ENCODE results near the gene SH3TC2. TPM values are rescaled to one million over a fixed set of nuclear protein-coding genes. Genes with fewer than 3 reads are reported as not detected.

Gene SH3TC2
- total and polyA plus RNA-seq, 12 donors = 0.14 to 1.2 (median 0.46) TPM

GRCh38 chr5:149013796-149014195 is 49.1 kb downstream of the SH3TC2 start:
- no peak for DNase-seq
- TF ChIP-seq POLR2A (IDR thresholded peaks at IDR 0.05) (no peak), CTCF (IDR thresholded peaks at IDR 0.05) (no peak)
- intact Hi-C loops (cut with DNase I) = no loop called here
- Histone ChIP-seq H3K27ac (no peak overlapping the region), H3K4me3 (no peak overlapping the region), H3K36me3 (replicated peaks in 1 of 2) (no peaks in the 10 kb centered on the region), H3K9me3 (replicated peaks in 1 of 3) (no peaks in the 10 kb centered on the region), H3K27me3 (no peaks in the 10 kb centered on the region), H3K4me1 (replicated peaks in 1 of 2) (no peaks in the 10 kb centered on the region)
- 59 to 75% (median 71%) methylated on average over 2 of the region's 2 CpGs for WGBS, 4 donors

GRCh38 chr5:149012350-149012749 is 50.5 kb downstream of the SH3TC2 start:
- TF ChIP-seq CTCF (IDR thresholded peaks at IDR 0.05) (no peak), POLR2A (IDR thresholded peaks at IDR 0.05) (no peak)
- Histone ChIP-seq H3K9me3 (replicated peaks in 1 of 3) (no peaks in the 10 kb centered on the region), H3K27ac (no peak overlapping the region), H3K4me1 (replicated peaks in 1 of 2) (no peaks in the 10 kb centered on the region), H3K4me3 (no peak overlapping the region), H3K36me3 (replicated peaks in 1 of 2) (no peaks in the 10 kb centered on the region), H3K27me3 (no peaks in the 10 kb centered on the region)
- WGBS, 4 donors = 79 to 93% (median 91%) methylated on average over 5 of the region's 5 CpGs
- DNase-seq = no peak
- intact Hi-C loops (cut with DNase I) = no loop called here

DNA sequence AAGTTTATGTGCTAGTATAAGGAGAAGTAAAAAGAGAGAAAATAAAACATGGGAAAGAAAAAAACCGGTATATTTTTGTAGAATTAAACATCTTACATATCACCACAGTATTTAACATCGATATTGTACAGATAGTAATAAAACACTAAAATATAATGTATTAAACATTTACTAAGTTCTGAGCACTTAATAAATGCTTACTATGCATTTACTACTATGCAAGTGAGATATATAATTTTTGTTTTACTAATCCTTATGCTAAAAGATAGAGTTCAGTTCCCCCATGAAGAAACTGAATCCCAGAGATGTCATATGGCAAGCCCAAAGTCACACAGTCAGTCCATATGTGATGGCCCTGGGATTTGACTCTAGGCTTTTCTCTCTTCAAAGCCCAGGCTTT is 51.1 kb downstream of the SH3TC2 start:
- 78 to 86% (median 81%) methylated on average over 2 of the region's 2 CpGs for WGBS, 4 donors
- Histone ChIP-seq H3K27me3 (no peaks in the 10 kb centered on the region), H3K36me3 (replicated peaks in 1 of 2) (no peaks in the 10 kb centered on the region), H3K9me3 (replicated peaks in 1 of 3) (no peaks in the 10 kb centered on the region), H3K27ac (no peak overlapping the region), H3K4me3 (no peak overlapping the region), H3K4me1 (replicated peaks in 1 of 2) (no peaks in the 10 kb centered on the region)
- DNase-seq = no peak
- TF ChIP-seq CTCF (IDR thresholded peaks at IDR 0.05) (no peak), POLR2A (IDR thresholded peaks at IDR 0.05) (no peak)
- intact Hi-C loops (cut with DNase I) = no loop called here

GRCh38 chr5:149011084-149011483 is 51.8 kb downstream of the SH3TC2 start:
- TF ChIP-seq CTCF (IDR thresholded peaks at IDR 0.05) (no peak), POLR2A (IDR thresholded peaks at IDR 0.05) (no peak)
- no peaks in the 10 kb centered on the region for H3K36me3 ChIP-seq (replicated peaks in 1 of 2)
- H3K4me1 ChIP-seq (replicated peaks in 1 of 2) = no peaks in the 10 kb centered on the region
- no peak overlapping the region for H3K27ac ChIP-seq
- H3K27me3 ChIP-seq = no peaks in the 10 kb centered on the region
- WGBS, 4 donors = 69 to 76% (median 74%) methylated on average over 3 of the region's 3 CpGs
- no peak for DNase-seq
- H3K9me3 ChIP-seq (replicated peaks in 1 of 3) = no peaks in the 10 kb centered on the region
- intact Hi-C loops (cut with DNase I) = no loop called here
- no peak overlapping the region for H3K4me3 ChIP-seq
